ENCODE measurements around the gene TMEM40.
"Not testable (repeated sequence)": the region's sequence is repeated elsewhere in the genome, so short reads cannot be mapped to it uniquely, and the experiment has no call there.

Gene TMEM40, protein sequence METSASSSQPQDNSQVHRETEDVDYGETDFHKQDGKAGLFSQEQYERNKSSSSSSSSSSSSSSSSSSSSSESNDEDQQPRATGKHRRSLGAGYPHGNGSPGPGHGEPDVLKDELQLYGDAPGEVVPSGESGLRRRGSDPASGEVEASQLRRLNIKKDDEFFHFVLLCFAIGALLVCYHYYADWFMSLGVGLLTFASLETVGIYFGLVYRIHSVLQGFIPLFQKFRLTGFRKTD

GRCh38 chr3:12759097-12759679 is at the start of gene TMEM40:
TMEM40 (minus strand) TSS chr3:12759259; CDS start chr3:12749832, 9,427 bp downstream.
- DNase-seq: no peak

DNA sequence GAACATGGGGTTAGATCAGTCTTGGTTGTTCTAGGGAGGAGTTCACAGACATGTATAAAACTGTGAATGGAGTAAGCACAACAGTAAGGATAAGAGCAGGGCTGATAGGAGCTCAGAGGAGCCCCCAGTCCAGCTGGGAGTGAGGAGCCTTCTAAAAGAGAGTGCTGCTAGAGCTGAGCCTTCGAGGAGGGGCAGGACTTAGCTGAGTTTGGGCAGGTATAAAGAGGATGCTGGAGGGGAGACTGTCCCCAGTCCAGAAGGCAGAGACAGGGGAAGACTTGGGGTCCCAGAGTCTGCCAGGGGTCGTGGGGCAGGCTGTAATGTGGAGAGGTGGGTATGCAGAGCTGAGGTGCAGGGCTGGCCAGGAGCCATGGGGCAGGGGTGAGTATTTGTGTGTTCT is 49.5 kb upstream of the TMEM40 start:
- no peak for DNase-seq

- DNase-seq: no peak
These were observed 48.7 kb upstream of the TMEM40 start for GRCh38 chr3:12807601-12808359.

DNA sequence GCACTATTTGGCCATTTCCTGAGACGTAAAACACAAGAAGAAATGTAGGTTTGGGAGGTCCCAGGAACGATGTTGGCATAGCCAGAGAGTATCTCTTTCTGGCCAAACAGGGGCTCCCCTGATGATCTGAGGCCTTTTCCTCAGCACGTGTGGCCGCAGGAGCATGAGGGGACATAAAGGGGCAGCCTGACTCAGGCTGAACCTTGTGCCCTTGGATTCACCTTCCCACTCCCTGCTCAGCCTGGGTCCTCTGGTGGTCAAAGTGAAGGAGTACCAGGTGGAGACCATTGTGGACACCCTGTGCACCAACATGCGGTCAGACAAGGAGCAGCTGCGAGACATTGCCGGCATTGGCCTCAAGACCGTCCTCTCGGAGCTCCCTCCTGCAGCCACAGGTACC is 48.0 kb upstream of the TMEM40 start:
- no peak for DNase-seq

DNA sequence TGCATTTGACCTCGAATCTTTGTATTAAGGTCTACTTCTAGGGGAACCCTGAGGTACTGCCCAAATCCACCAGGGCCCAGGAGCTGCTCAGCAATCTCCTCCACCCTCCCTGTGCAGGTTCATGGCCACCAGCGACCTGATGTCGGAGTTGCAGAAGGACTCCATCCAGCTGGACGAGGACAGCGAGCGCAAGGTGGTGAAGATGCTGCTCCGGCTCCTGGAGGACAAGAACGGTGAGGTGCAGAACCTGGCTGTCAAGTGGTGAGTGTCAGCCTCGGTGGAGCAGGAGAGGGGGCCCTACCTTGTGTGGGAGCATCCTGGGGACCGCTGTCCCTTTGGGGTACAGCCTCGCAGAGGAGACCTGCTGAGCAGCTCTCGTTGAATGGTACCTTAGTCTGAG is 44.3 kb upstream of the TMEM40 start:
- DNase-seq: no peak

GRCh38 chr3:12799525-12800440 is 40.7 kb upstream of the TMEM40 start:
- DNase-seq: no peak

GRCh38 chr3:12798559-12799179 is 39.6 kb upstream of the TMEM40 start:
- DNase-seq: no peak

- no peak for DNase-seq
These were observed 39.0 kb upstream of the TMEM40 start for GRCh38 chr3:12797892-12798558.

DNA sequence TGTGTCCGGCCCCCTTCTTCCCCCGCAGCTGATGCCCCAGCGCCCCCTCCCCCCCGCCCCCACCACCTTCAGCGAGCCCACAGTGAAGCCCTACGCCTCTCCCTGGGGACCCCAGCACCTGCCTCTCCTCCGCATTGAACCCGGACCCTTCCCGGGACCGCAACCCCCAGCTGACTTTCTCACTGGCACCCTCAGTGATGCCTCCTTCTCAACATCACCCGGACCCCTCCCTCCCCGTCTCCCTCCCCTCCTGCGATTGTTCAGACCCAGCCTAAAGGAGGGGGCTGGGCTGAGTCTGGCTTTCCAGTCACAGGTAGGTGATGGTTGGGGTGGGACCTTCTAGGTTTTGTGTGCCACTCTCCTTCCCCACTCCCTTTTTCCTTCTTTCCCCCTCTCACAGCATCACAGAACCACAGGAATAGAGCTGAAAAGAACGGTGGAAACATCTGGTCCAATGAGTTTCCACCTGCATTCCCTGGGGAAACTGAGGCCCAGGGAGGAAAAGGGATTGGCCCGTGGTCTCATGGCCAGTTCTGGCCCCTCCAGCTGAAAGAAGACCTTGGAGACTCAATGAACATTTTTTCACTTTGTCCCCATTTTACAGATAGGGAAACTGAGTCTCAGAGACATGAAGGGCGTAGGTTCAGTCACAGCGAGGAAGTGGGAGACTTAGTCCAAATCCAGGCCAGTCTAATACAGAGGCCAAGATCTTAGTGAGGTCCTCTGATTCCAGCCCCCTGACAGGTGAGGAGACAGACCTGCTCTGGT is 38.2 kb upstream of the TMEM40 start:
- no peak for DNase-seq

DNA sequence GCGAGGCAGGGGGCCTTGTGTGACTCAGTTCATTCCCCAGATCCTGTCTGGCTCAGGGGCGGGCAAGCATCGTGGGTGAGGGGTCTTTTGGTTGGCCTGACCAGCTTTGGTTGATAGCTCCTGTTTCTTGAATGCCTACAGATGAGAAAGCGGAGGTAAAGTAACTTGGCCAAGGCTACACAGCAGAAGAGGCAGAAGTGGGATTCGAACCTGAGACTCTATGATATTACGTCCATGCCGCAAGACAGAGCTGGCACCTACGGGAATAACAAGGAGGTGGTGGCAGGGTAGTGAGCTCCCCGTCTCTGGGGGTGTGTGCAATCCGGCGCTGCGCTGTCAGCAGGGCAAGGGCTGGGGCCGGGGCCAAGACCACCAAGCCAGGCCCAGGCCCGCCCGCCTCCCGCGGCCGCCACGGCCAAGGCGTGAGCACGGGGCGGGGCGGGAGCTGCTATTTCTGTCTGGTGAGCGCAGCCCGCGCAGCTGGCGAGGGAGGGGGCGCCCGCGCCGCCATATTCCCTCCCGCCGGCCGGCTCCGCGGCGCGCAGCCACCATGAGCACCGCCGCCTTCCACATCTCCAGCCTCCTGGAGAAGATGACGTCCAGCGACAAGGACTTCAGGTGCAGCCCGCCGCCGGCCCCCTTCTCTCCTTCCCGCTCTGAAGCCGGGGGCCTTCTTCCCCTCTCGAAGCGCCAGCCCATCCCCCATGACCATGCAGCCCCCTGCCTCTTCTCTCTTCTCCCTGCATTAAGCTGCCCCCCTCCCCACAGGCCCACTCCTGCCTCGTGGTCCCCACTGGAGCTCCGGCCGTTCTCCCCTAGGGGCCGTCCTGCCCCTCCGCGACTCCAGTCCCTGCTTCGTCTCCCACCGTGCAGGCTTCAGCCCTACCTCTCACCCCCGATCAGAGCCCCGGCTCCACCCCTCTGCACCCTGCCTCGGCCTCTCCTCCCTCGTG is 37.4 kb upstream of the TMEM40 start, which contains the start of gene CAND2:
TSS of gene CAND2 (plus strand) at position 510 of the 953 bp plus-strand sequence. CDS start at position 551, 41 bp downstream.
- DNase-seq: no peak

DNA sequence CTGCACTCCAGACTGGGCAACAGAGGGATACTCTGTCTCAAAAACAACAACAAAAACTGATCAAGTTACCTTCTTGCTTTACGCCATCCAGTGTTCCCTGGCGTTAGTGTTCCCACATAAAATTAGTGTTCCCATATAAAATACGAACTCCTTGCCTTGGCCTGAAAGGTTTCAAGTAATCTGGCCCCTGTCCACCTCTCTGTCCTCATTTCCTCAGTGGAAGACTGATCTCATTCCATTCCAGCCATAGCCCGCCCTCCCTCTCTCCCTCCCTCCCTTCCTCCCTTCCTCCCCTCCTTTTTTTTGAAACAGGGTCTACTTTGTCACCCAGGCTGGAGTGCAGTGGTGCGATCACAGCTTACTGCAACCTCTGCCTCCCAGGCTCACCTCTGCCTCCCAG is 34.6 kb upstream of the TMEM40 start:
- no peak for DNase-seq

DNA sequence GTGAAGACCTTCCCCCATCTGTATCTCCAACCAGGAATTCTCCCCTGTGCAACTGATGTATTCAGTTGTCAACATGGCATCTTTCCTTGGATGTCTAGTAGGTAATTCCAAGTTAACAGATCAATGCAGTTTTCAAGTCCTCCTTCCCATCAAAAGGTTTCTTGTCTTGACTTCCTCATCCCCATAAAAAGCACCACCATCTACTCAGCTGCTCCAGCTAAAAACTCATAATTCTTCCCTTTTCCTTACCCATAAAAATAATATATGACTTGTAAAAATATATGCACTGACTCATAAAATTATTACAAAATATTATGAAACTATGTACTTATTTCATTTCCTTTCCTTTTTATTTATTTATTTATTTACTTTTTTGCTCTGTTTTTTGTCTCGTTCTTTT is 32.4 kb upstream of the TMEM40 start:
- no peak for DNase-seq

DNA sequence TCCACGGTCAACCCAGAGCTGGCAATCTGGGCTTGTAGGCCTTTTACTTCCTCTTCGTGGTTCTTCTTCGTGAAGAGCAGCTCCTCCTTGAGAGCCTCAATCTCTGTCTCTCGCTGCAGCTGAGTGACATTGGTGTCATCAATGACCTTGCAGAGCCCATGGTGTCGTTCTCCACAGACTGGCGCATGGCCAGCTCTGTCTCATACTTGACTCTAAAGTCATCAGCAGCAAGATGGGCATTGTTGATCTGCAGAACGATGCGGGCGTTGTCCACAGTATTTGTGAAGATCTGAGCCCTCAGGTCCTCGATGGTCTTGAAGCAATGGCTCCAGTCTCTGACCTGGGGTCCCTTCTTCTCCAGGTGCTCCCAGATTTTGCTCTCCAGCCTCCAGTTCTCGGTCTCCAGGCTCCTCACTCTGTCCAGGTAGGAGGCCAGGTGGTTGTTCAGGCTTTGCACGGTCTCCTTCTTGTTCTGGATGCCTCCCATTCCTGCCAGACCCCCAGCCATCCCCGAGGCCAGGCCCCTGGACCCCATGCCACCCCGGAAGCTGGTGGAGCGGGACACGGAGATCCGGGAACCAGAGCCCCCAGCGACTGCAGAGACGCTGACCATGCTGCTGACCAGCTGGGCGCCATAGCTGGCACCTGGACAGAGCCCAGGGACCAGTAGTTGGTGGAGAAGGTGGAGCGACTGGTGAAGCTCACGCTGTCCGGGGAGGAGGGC is 29.1 kb upstream of the TMEM40 start:
- DNase-seq: not testable (repeated sequence)

GRCh38 chr3:12787346-12787745 is 28.3 kb upstream of the TMEM40 start:
- DNase-seq: not testable (repeated sequence)

- DNase-seq: no peak
These were observed 26.0 kb upstream of the TMEM40 start for GRCh38 chr3:12785096-12785495.

DNA sequence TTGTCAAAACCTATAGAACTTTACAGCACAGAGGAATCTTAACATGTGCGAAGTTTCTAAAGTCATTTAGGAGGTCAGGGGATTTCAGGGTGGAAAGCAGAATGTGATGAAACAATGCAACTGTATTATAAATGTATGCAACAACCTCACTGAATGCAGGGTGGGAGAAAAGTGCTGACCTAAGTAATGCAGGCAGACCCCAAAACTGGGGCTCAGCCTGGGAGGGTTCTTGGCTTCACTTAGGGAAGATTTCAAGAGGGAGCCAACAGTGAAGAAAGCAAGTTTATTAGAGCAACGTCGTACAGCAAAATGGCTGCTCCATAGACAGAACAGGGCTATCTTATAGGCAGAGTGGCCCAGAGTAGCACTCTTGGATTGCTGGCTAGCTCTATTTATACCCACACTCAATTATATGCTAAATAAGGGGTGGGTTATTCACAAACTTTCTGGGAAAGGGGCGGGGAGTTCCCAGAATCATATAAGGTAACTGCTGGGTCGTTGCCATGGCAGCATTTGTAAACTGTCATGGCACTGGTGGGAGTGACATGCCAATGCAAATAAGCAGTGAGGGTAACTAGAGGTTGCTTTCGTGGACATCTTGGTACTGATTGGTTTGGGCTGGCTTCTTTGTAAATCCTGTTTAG is 23.2 kb upstream of the TMEM40 start:
- DNase-seq: no peak

GRCh38 chr3:12780751-12781150 is 21.7 kb upstream of the TMEM40 start:
- no peak for DNase-seq

DNA sequence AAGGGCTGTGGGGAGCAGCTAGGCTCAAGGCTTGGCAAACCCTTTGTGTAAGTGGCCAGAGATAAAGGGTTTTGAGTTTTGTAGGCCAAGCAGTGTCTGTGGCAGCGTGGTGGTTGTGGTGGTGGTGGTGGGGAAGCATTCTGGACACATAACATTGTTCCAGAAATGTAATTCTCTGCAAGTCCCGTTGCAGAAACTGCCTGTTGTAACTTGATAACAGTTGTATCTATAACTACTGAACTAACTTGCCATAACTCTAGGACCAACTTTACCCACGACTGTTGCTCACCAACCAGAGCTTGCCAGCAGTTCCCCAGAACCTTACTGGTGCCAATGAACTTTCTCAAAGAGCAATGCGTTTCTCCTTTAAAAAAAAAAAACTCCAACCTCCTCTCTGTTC is 18.1 kb upstream of the TMEM40 start:
- no peak for DNase-seq

- not testable (repeated sequence) for DNase-seq
These were observed 16.9 kb upstream of the TMEM40 start for GRCh38 chr3:12775970-12776369.
